HK-2 (cell line): ENCODE measurements around the gene GRM8.

Experiments
- DNase-seq: peaks from one replicate; pipeline ENCODE4 v3.0.0-alpha.2; 2018; ENCODE audit not compliant: unreplicated experiment

Gene GRM8

GRCh38 chr7:126818393-126819196 lies 434.1 kb downstream of the GRM8 start:
- DNase-seq = no peak

DNA sequence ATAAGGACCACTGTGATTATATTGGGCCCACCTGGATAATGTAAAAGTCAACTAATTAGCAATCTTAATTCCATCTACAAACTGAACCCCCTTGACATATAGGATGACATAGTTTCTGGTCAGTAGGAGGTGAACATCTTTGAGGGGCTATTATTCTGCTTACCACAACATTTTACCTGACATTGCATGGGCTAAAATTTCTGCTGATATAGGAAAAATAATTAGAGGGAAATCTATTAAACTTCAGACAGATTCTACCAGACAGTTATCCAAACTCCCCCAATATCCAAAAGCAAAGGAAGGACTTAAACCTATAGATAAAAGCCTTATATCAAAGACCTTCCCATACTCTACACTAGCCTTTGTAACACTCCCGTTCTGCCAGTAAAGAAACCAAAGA lies 443.6 kb downstream of the GRM8 start:
- no peak for DNase-seq

GRCh38 chr7:126806614-126807013 lies 446.1 kb downstream of the GRM8 start:
- DNase-seq = no peak

DNA sequence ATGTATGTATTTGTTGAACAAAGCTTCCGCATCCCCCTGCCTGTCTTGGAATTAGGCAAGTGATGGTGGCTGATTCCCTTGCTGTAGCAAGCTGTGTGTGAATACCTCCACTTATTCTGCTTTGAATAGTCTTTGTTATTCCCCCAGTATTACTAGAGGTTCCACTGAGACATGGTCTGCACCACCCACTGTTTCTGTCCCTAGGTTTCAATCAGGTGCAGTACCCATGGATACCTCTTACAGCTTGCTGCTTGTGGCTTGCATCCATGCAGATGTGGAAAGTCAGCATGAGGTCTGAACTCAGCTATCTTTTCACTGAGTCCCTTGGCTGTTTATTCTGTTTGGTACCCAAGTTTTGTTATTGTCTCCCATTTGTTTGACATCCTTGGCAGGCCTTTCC lies 447.4 kb downstream of the GRM8 start:
- DNase-seq = no peak

DNA sequence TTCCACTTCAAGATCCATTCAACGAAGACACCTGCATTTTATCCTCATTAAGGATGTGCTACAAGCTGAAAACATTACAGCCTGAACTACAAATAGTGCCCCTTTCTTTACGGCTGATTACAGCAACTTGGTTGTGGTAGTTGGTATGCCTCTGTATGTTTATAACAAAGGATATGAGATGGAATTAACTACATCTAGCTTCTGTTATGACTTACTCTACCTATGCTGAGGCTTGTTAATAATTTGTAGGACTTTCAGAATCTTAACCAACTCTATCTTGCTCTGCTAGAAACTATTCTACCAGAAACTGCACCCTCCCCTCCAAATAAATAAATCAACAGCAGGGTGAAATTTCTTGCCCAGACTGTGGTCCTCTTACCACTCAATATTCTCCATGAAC lies 448.1 kb downstream of the GRM8 start:
- DNase-seq = no peak

DNA sequence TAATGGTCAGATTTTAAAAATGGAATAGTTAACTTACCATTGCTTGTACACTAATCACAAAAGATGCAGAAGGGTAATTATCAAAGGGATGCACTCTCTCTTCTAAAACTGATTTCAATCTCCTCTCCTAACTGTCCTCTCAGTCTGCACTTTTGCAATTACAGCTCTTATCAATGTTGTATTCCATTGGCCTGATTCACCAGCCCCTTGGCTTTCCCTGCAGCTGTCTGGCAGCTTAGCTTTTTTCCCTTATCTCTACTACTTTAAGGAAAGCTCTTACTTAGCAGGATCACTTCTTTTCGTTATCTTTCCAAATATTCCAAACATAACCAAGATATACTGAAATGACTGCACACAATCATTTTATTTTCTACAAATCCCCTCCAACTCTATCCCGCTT lies 448.8 kb downstream of the GRM8 start:
- no peak for DNase-seq

- DNase-seq = peak; percentile 33
Observed at GRCh38 chr7:126803060-126803665, 449.6 kb downstream of the GRM8 start.

GRCh38 chr7:126801733-126802132 lies 451.0 kb downstream of the GRM8 start:
- no peak for DNase-seq

GRCh38 chr7:126799541-126799940 lies 453.2 kb downstream of the GRM8 start:
- DNase-seq = no peak

DNA sequence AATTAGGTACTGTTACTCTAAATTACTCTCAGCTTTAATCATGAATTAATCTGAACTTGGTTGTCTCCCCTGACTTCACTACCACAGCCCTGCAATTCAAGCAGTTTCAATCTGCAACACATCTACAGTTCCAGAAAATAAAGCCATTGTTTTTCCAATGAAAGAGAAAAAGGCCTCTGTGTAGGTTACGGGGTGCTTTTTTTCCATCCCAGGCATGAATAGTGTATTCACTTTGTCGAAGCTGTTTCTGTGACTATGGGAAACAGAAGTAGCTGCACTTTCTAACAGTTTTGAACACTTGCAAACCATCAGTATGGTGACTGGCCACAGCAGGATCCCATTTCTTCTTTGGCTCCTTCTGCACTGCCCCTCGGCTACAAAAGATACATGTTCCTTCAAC lies 460.2 kb downstream of the GRM8 start:
- DNase-seq = no peak

GRCh38 chr7:126791306-126791705 lies 461.4 kb downstream of the GRM8 start:
- no peak for DNase-seq

- DNase-seq = no peak
Observed at GRCh38 chr7:126790763-126791162, 462.0 kb downstream of the GRM8 start.

DNA sequence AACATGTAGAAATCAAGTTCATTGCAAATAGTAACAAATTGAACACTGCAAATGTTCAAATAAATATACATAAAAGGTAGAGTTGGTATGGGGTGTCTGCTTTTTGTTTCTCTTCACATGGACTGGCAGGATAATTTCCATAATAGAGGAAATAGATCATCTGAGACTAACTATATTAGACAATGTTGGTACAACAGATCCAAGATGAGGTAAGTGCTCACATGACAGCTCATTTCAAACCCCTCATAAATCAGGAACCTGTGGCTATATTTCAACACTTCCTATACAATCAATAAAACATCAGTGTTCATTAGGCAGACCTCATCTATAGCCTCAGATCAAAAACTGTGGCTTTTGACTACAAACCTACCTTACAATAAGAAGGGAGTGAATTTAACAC lies 469.1 kb downstream of the GRM8 start:
- no peak for DNase-seq

DNA sequence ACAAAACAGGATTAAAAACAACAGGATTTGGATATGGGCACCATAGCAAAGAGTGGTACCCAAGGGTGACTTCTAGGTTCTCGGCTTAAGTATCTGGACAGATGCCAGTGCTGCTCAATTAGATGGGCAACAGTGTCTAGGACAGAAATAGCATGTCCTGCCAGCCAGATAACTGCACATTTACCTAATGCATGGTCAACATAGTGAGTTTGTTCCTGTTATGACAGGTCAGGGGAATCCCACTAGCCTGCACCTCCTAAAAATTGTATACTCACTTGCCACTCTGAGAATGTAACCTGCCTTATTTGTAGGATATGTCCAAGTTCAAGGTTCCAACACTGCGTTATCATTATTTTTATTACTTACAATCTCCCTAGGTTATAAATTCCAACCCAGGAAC lies 471.7 kb downstream of the GRM8 start:
- DNase-seq = no peak

DNA sequence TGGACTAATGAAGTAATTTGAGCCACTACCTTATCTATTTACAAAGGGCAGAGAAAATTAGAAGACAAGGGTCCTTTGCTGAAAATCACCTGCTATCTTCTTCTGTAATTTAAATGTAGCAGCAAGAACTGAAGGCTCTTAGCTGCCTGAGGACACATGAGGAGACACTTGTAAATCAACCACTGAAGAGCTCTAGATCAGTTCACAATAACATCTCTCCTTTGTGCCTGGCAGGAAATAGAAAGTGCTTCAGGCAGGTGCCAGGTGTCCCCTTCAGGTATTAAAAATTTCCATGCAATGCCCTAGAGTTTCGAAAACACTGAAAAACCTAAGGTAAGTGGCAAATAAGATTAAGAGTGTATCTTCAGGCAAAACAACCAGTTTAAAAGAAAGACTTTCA lies 474.6 kb downstream of the GRM8 start:
- DNase-seq = no peak

DNA sequence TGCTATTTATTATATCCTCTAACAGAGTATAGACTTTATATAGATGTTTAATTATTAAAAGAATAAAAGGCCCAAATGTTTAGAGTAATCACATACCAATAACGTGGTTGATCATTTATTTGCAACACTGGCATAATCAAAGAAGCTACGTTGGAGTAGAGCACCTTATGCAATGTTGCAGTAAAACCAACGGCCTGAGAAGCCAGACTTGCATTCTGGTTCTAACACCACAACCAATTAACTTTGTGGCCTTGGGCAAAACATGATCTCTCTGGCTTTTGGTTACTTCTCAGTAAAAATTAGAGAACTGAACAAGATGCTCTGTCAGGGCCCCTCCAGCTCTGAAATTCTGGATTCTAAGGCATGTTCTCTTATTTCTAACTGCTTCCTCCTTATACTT lies 476.2 kb downstream of the GRM8 start:
- DNase-seq = no peak

DNA sequence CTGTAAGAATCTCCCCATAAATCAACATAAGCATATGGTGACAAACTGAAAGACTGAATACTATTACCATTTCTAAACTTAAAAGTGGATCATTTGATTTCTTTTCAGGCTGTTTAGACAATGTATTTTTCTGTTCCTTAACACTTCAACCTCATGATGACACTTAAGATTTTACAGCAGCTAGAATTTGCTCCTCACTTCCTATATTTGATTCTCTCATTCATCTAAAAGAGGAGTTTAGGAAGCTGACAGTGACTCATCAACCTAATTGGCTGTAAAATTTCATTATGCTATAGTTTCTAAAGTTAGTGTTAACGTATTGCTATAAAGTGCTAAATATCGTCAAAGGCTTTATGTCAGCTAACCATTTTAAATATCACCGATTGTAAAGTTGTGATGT lies 478.7 kb downstream of the GRM8 start:
- DNase-seq = no peak

GRCh38 chr7:126768836-126769235 lies 483.9 kb downstream of the GRM8 start:
- DNase-seq = no peak

DNA sequence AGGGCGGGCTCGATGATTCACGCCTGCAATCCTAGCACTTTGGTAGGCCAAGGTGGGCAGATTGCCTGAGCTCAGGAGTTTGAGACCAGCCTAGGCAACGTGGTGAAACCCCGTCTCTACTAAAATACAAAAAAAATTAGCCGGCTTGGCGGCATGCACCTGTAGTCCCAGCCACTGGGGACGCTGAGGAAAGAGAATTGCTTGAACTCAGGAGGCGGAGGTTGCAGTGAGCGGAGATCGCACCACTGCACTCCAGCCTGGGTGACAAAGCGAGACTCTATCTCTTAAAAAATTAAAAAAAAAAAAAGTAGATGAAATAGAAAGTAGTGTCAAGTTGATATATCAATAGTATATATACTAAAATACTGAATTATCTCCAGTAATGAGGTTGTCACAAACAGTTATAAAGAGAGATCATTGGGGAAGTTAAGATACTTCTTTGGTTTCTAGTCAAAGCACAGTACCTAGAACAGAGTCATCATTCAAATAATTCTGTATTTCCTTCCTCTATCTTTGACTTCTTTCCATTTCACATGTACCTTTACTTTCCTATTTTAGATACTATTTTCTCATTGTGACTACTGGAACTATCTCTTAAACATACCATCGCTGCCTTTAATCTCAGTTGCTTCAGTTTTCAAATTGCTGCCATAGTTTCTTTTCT lies 491.7 kb downstream of the GRM8 start:
- no peak for DNase-seq

DNA sequence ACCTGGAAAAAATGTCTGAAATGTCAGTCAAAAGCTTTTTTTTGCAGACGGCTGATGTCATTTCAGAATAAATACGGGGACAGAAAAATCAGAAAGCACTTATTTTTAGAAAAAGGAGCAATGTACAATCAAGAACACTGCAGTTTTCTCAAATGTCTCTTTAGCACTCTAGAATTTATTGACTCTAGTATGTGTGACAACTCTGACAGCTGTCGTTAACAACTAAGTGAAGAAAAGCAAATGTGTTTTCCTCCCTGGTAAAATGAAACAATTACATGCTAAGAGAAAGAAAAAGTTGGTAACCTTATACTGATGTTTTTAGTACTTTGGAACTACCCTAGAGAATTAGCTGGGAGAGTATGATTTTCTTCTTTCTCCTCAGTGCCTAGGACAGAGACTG lies 497.4 kb downstream of the GRM8 start:
- no peak for DNase-seq

- DNase-seq = no peak
Observed at GRCh38 chr7:126750207-126750911, 502.4 kb downstream of the GRM8 start.

- no peak for DNase-seq
Observed at GRCh38 chr7:126728967-126729366, 523.8 kb downstream of the GRM8 start.
